ENCODE measurements around the gene PDE6C.
A peak's percentile ranks its signal among the peaks of the same experiment; 100 is the strongest.

Gene PDE6C

DNA sequence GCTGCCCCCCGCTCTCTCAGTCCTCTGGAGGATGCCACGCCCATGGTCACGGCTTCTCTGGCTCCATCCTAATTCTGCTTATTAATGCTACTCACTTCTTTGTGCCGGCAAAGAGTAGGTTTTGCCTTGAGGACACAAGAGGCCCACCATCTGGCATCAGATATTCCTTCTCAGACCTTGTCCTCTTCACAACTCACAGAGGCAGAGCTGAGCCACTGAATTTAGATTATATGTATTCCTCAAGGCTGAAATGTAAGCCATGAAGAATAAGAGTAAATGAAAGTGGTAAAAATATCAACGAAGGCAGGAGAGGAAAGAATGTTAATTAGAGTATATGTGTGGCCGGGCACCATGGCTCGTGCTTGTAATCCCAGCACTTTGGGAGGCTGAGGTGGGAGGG, 17.8 kb upstream of the PDE6C start:
- Histone ChIP-seq H3K9me3 (ENCODE audit: control insufficient read depth, insufficient read depth, low read length) (no peaks in the 10 kb centered on the region), H3K27me3 (ENCODE audit: control insufficient read depth, insufficient read depth, low read length) (peaks cover 17% of the 10 kb centered on the region), H3K9ac (ENCODE audit: low read depth, low read length) (no peak overlapping the region), H3K4me1 (ENCODE audit: control insufficient read depth, insufficient read depth, low read length) (peaks cover 14% of the 10 kb centered on the region; the same call in 1 of the 2 replicates), H3K36me3 (ENCODE audit: control insufficient read depth, insufficient read depth, low read length) (no peaks in the 10 kb centered on the region), H3K27ac (ENCODE audit: low read depth, low read length) (no peak overlapping the region), H3K4me3 (ENCODE audit: low read depth, low read length) (no peak overlapping the region)

DNA sequence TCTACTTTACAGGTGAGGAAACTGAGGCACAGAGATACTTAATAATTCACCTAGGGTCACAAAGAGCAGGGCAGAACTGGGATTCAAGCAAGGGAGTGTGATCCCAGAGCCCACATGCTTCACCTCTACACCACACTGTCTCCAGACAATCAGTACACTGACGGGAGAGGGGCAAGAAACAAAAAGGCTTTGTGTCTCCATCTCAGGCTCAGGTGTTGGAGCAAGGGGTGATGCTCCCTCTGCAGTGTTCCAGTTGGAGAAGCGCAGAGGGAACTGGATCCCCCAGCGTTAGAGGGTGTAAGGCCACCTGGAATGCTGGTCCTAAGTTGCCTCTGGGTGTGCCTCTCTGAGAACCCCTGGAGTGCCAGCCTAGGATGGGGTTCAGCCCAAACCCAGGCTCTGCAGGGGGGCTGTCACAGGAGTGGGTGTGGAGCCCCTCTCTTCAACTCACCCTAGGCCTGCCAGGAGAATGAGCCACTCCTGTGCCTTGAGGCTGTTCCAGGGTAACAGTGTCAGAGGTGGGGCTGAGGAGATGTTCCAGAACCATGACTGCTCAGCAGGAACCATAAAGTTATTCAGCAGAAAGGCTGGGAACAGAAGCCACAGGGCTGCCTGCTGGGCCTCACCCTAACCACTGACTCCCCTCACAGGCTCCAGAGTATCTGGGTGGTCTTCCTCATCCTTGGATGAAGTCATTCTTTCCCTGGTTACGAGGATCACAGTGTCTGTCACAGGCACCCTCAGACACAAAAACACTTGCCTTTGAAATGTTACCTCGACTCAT, 16.8 kb upstream of the PDE6C start:
- H3K9me3 ChIP-seq (ENCODE audit: control insufficient read depth, insufficient read depth, low read length), result no peaks in the 10 kb centered on the region
- no peak overlapping the region for H3K4me3 ChIP-seq (ENCODE audit: low read depth, low read length)
- no peaks in the 10 kb centered on the region for H3K36me3 ChIP-seq (ENCODE audit: control insufficient read depth, insufficient read depth, low read length)
- H3K27me3 ChIP-seq (ENCODE audit: control insufficient read depth, insufficient read depth, low read length), result peaks cover 27% of the 10 kb centered on the region
- H3K27ac ChIP-seq (ENCODE audit: low read depth, low read length), result no peak overlapping the region
- H3K4me1 ChIP-seq (ENCODE audit: control insufficient read depth, insufficient read depth, low read length), result peaks cover 14% of the 10 kb centered on the region; the same call in 1 of the 2 replicates
- H3K9ac ChIP-seq (ENCODE audit: low read depth, low read length), result no peak overlapping the region

DNA sequence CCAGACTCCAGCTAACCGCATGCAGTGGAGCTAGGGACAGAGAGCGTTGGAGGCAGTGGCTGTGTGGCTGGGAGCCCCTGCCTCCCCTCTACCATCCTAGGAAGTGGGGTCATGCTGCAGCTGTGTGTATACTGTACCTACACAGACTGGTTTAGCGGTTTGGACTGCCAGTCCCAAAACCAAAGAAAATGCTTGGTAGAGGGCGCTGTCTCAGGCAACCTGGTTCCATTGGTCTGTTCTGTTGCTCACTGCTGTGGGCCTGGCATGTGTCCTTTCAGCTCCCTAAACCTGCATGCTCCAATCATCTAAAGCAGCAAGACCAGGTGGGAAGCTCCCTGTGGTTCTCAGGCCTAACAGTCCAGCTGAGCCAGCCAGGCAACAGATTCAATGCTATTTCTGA, 15.8 kb upstream of the PDE6C start:
- peaks cover 37% of the 10 kb centered on the region for H3K27me3 ChIP-seq (ENCODE audit: control insufficient read depth, insufficient read depth, low read length)
- peaks cover 9% of the 10 kb centered on the region; the same call in 1 of the 2 replicates for H3K4me1 ChIP-seq (ENCODE audit: control insufficient read depth, insufficient read depth, low read length)

DNA sequence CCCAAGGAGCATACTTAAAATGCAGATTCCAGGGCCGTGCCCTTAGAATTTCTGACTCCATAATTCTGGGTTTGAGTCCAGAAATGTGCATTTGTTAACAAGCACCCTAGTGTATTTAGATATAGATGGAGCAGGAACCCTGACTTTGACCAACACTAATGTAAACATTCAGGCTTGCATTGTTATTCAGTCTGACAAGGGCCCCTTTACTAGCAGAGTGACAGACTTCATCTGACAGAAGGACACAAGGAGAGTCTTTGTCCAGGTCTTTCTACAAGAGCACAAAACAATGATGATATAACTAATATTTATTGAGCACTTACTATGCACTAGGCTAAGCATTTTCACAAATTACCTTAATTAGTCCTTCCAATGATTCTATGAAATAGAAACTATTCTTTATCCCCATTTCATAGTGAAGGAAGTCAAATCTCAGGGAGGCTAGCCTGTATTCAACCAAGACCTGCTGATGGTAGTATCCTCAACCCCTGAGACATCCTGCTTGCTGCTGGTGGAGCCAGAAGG, 15.2 kb upstream of the PDE6C start:
- H3K27ac ChIP-seq (ENCODE audit: low read depth, low read length), result no peak overlapping the region
- H3K4me3 ChIP-seq (ENCODE audit: low read depth, low read length), result no peak overlapping the region
- H3K36me3 ChIP-seq (ENCODE audit: control insufficient read depth, insufficient read depth, low read length), result no peaks in the 10 kb centered on the region
- peaks cover 9% of the 10 kb centered on the region for H3K4me1 ChIP-seq (ENCODE audit: control insufficient read depth, insufficient read depth, low read length)
- H3K27me3 ChIP-seq (ENCODE audit: control insufficient read depth, insufficient read depth, low read length), result peaks cover 43% of the 10 kb centered on the region
- H3K9me3 ChIP-seq (ENCODE audit: control insufficient read depth, insufficient read depth, low read length), result no peaks in the 10 kb centered on the region
- no peak overlapping the region for H3K9ac ChIP-seq (ENCODE audit: low read depth, low read length)

More for the DNA sequence above, 15.8 kb upstream of the PDE6C start:
- Histone ChIP-seq H3K36me3 (ENCODE audit: control insufficient read depth, insufficient read depth, low read length) (no peaks in the 10 kb centered on the region), H3K9ac (ENCODE audit: low read depth, low read length) (no peak overlapping the region), H3K4me3 (ENCODE audit: low read depth, low read length) (no peak overlapping the region), H3K9me3 (ENCODE audit: control insufficient read depth, insufficient read depth, low read length) (no peaks in the 10 kb centered on the region), H3K27ac (ENCODE audit: low read depth, low read length) (no peak overlapping the region)

DNA sequence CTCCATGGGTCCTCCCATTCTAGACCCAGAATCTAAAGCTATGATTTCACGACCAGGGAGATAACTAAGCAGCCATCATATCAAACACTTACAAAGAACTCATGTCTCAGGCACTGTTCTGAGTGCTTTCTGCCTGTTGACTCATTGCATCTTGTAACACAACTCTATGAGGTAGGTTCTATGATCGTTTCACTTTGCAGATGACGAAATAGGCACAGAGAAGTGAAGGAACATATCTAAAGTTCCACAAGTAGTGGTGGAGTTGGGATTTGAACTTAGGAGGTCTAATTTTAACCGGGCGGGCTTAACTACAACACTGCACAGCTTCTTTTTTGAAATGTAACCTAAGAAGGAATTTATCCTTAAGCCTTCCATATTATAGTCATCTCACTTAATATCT, 14.2 kb upstream of the PDE6C start:
- Histone ChIP-seq H3K36me3 (ENCODE audit: control insufficient read depth, insufficient read depth, low read length) (no peaks in the 10 kb centered on the region), H3K9ac (ENCODE audit: low read depth, low read length) (no peak overlapping the region)

DNA sequence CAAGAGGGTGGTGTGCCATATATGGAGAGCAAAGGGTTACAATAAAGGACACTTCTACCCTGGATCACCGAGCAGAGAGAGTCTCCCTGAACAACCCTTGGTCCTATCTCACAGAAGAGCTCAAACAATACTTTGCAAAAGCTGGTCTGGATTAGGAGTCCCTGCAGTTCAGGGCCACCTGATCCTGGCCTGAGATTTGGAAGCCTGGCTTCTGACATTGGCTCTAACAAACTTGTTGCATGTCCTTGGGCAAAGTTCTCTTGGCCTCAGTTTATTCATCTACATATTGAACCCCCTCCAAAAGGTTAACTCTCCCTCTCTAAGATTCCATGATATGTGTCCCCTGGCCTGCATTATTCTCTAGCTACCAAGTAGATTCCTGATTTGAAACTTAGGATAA, 13.0 kb upstream of the PDE6C start:
- peaks cover 65% of the 10 kb centered on the region for H3K27me3 ChIP-seq (ENCODE audit: control insufficient read depth, insufficient read depth, low read length)

More for the DNA sequence above, 14.2 kb upstream of the PDE6C start:
- Histone ChIP-seq H3K4me1 (ENCODE audit: control insufficient read depth, insufficient read depth, low read length) (peaks cover 8% of the 10 kb centered on the region), H3K27me3 (ENCODE audit: control insufficient read depth, insufficient read depth, low read length) (peaks cover 53% of the 10 kb centered on the region), H3K9me3 (ENCODE audit: control insufficient read depth, insufficient read depth, low read length) (no peaks in the 10 kb centered on the region), H3K4me3 (ENCODE audit: low read depth, low read length) (no peak overlapping the region), H3K27ac (ENCODE audit: low read depth, low read length) (no peak overlapping the region)

DNA sequence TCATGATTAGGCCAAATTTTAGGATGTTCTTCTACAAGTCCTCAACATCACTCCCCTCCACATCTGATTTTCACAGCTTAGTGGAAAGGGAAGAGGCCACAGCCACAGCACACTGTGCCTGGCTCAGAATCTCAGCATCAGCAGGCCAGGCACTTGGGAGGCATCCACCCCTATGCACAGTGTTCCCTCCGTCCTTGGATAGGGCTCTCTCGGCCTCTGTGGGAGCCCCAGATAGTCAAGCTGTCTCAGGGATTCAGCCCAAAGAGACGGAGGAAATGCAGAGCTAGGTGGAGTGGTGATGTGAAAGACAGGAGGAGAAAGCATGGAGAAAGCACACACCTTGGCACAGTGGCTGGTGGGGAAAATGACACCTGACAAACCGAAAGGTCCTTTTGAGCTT, 12.6 kb upstream of the PDE6C start:
- no peaks in the 10 kb centered on the region for H3K9me3 ChIP-seq (ENCODE audit: control insufficient read depth, insufficient read depth, low read length)
- peaks cover 69% of the 10 kb centered on the region for H3K27me3 ChIP-seq (ENCODE audit: control insufficient read depth, insufficient read depth, low read length)
- H3K36me3 ChIP-seq (ENCODE audit: control insufficient read depth, insufficient read depth, low read length), result no peaks in the 10 kb centered on the region
- H3K4me3 ChIP-seq (ENCODE audit: low read depth, low read length), result no peak overlapping the region
- H3K4me1 ChIP-seq (ENCODE audit: control insufficient read depth, insufficient read depth, low read length), result peaks cover 8% of the 10 kb centered on the region
- H3K27ac ChIP-seq (ENCODE audit: low read depth, low read length), result no peak overlapping the region
- no peak overlapping the region for H3K9ac ChIP-seq (ENCODE audit: low read depth, low read length)

More for the DNA sequence above, 13.0 kb upstream of the PDE6C start:
- peaks cover 8% of the 10 kb centered on the region for H3K4me1 ChIP-seq (ENCODE audit: control insufficient read depth, insufficient read depth, low read length)
- no peaks in the 10 kb centered on the region for H3K36me3 ChIP-seq (ENCODE audit: control insufficient read depth, insufficient read depth, low read length)
- H3K9ac ChIP-seq (ENCODE audit: low read depth, low read length), result no peak overlapping the region
- H3K4me3 ChIP-seq (ENCODE audit: low read depth, low read length), result no peak overlapping the region
- no peaks in the 10 kb centered on the region for H3K9me3 ChIP-seq (ENCODE audit: control insufficient read depth, insufficient read depth, low read length)
- no peak overlapping the region for H3K27ac ChIP-seq (ENCODE audit: low read depth, low read length)

DNA sequence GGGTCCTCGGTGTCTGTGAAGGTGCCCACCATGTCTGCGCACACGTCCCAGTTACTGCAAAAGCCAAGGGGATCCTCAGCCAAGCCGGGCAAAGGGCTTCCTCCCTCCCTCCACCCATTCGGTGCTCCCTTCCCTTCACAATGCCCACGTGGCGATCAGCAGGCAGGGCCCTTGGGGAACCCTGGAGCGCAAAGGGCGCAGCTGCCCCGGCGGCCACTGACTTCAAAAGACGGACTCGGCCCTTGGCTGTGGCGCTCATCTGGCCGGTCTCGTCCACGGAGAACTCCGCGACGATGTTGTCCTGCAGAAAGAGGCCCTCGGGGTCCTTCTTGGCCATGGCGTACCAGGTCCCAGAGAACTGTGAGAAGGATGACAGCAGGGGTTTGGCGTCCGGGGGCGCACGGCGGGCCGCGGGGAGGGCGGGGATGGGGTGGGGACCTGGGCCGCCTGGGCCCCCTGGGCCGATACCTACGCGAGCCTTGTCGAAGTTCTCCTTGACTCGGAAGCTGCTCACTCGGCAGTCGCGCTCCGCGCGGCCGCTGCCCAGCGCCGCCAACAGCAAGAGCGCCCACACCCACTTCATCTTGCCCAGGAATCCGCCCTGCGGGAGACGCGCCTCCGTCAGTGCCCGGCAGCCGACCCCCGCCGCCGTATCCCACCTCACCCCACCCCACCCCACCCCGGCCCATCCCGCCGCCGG, 11.7 kb upstream of the PDE6C start:
- H3K4me1 ChIP-seq (ENCODE audit: control insufficient read depth, insufficient read depth, low read length), result peaks cover 8% of the 10 kb centered on the region
- H3K27me3 ChIP-seq (ENCODE audit: control insufficient read depth, insufficient read depth, low read length), result peaks cover 72% of the 10 kb centered on the region
- H3K36me3 ChIP-seq (ENCODE audit: control insufficient read depth, insufficient read depth, low read length), result no peaks in the 10 kb centered on the region
- H3K4me3 ChIP-seq (ENCODE audit: low read depth, low read length), result peak overlapping the region; percentile 61; the same call in 1 of the 2 replicates
- H3K9ac ChIP-seq (ENCODE audit: low read depth, low read length), result no peak overlapping the region
- no peaks in the 10 kb centered on the region for H3K9me3 ChIP-seq (ENCODE audit: control insufficient read depth, insufficient read depth, low read length)
- H3K27ac ChIP-seq (ENCODE audit: low read depth, low read length), result no peak overlapping the region

DNA sequence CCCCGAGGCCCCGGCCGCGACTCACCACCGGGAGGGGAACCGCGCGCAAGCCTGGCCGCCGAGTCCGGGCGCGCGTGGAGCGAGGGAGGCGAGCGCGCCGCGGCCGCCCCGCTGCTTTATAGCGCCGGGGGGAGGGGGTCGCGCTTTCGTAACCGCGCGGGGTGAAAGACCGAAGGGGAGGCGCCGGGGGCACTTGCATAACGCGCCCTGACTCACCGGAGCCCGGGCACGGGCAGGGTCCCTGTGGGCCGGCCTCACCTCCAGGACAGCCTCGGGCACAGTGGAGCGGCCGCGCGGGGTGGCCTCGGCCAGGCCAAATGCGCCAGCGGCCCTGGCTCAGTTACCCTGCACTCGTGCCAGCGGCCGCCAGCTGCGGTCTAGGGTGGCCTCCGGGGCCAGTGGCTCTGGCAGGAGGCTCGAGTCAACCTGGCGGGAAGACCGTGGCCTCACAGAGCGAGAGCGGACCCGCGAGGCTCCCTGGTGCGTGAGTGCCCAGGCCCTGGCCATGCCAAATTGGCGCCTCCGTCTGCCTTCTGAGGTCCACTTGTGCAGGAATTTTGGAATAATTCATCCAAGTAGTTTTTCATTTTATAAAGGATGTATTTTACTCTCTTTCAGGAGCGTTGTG, 11.1 kb upstream of the PDE6C start, which contains the start of gene RBP4:
Gene RBP4 (minus strand): TSS at position 90 of the 628 bp plus-strand sequence. CDS start 207 bp downstream, outside the sequence.
- peak within 1 kb of the TSS; percentile 61 for H3K4me3 ChIP-seq (ENCODE audit: low read depth, low read length)

DNA sequence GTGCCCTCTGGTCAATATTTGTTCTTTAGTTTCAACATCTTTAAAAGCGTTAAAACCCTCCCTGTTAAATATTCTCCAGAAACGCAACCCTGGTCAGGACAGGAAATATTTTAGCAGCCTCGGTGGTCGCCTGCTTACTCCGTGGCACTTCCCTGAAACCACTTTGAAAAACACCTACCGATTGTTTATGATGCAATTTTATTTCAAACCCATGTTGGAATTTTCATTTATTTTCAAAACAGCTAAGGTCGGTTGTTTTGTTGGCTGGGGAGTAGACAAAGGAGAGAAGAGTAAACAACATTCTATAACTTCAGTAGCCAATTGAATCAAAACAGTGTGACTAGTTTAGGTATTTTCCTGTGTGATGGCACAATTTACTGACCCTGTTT, 10.6 kb upstream of the PDE6C start:
- Histone ChIP-seq H3K27me3 (ENCODE audit: control insufficient read depth, insufficient read depth, low read length) (peaks cover 72% of the 10 kb centered on the region), H3K36me3 (ENCODE audit: control insufficient read depth, insufficient read depth, low read length) (no peaks in the 10 kb centered on the region), H3K4me1 (ENCODE audit: control insufficient read depth, insufficient read depth, low read length) (peaks cover 8% of the 10 kb centered on the region), H3K27ac (ENCODE audit: low read depth, low read length) (no peak overlapping the region), H3K9me3 (ENCODE audit: control insufficient read depth, insufficient read depth, low read length) (no peaks in the 10 kb centered on the region), H3K4me3 (ENCODE audit: low read depth, low read length) (peak overlapping the region; percentile 61), H3K9ac (ENCODE audit: low read depth, low read length) (no peak overlapping the region)

More for the DNA sequence above, 11.1 kb upstream of the PDE6C start, which contains the start of gene RBP4:
- H3K27ac ChIP-seq (ENCODE audit: low read depth, low read length), result no peak within 1 kb of the TSS
- peaks cover 72% of the 10 kb centered on the region for H3K27me3 ChIP-seq (ENCODE audit: control insufficient read depth, insufficient read depth, low read length)
- no peaks in the 10 kb centered on the region for H3K9me3 ChIP-seq (ENCODE audit: control insufficient read depth, insufficient read depth, low read length)
- H3K36me3 ChIP-seq (ENCODE audit: control insufficient read depth, insufficient read depth, low read length), result no peaks in the 10 kb centered on the region
- H3K9ac ChIP-seq (ENCODE audit: low read depth, low read length), result no peak within 1 kb of the TSS
- peaks cover 8% of the 10 kb centered on the region for H3K4me1 ChIP-seq (ENCODE audit: control insufficient read depth, insufficient read depth, low read length)
